NB4 (cell line): ENCODE measurements around the gene SERPINH1.

Experiments
- MYC ChIP-seq: IDR thresholded peaks from 2 replicates; pipeline ENCODE4 v1.6.1; 2011; ENCODE audit warnings: low read depth, low read length
- POLR2A ChIP-seq: IDR thresholded peaks from 2 replicates; pipeline ENCODE4 v1.6.1; 2011; ENCODE audit warnings: mild to moderate bottlenecking; ENCODE audit not compliant: insufficient read length; ENCODE audit errors: extremely low read depth
- TF ChIP-seq, protein P1 (sequence below): IDR thresholded peaks from one replicate; pipeline ENCODE4 v1.5.1; 2012; ENCODE audit warnings: low read depth, low read length

DNA sequence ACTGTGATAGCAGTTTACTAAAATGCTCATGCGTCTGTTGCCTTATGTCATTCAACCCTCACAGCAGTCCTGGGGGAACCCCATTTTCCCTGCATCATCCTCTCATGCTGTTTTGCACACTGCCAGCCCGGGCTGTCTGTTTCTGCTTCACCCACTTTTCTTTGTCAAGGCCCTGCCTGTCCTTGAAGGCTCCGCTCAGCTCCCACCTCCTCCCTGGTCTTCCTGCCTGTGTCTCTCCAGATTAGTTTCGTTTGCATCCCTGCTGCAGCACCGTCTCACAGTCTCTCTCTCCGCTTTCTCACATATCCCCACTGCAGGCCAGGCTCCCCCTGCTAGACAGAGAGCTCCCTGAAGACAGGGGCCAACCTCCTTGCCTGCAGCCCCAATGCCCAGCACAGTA lies 29.9 kb downstream of the SERPINH1 start:
- TF ChIP-seq MYC: no peak
- TF ChIP-seq, protein P1, sequence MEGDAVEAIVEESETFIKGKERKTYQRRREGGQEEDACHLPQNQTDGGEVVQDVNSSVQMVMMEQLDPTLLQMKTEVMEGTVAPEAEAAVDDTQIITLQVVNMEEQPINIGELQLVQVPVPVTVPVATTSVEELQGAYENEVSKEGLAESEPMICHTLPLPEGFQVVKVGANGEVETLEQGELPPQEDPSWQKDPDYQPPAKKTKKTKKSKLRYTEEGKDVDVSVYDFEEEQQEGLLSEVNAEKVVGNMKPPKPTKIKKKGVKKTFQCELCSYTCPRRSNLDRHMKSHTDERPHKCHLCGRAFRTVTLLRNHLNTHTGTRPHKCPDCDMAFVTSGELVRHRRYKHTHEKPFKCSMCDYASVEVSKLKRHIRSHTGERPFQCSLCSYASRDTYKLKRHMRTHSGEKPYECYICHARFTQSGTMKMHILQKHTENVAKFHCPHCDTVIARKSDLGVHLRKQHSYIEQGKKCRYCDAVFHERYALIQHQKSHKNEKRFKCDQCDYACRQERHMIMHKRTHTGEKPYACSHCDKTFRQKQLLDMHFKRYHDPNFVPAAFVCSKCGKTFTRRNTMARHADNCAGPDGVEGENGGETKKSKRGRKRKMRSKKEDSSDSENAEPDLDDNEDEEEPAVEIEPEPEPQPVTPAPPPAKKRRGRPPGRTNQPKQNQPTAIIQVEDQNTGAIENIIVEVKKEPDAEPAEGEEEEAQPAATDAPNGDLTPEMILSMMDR: no peak
- no peak for TF ChIP-seq POLR2A
